Thyroid gland (tissue), 4 donors: ENCODE results near the gene ISOC2.

ENCODE experiments used
- POLR2A ChIP-seq, 2 donors: fragments of 450-650 bp; IDR thresholded peaks; one replicate each; pipeline ENCODE4 v1.6.1; 2017; ENCODE audit warnings: antibody characterized with exemption in 2 of 2, mild to moderate bottlenecking in 2 of 2, moderate library complexity in 1 of 2
- TF ChIP-seq, protein P1 (sequence below), 6 experiments: fragments of 200-600 bp in 3 of 6; fragments of 450-650 bp in 3 of 6; sonication (generic) in 3 of 6; IDR thresholded peaks; one replicate each; pipeline ENCODE4 v1.5.1; 2016 to 2019; ENCODE audit warnings: antibody characterized with exemption in 6 of 6, mild to moderate bottlenecking in 2 of 6, inconsistent platforms in 1 of 6, moderate library complexity in 1 of 6

DNA sequence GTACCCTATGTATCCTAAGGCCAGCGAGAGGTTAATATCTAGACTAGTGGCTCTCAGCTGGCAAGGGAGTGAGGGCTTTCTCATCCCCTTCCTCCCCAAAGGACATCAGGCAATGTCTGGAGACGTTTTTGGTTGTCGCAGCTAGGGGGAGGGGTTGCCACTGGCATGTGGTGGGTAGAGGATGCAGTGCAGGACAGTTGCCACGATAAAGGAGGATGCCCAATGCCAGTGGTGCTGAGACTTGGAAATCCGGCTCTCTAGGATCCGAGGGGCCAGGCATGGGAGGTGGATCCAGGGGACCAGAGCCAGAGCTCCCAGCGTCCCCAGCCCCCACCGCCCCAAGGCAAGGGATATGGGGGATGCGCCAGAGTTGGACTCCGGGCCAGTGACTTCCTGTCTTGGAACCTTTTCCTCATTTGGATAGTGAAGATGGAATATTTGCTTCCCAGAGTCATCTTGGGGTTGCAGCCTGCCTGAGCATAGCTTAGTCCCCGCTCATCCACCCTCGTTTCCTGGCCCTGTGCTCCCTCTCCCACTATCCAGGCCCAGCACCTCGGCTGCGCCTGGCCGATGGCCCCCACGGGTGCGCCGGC, 31.7 kb upstream of the ISOC2 start:
- TF ChIP-seq, protein P1, sequence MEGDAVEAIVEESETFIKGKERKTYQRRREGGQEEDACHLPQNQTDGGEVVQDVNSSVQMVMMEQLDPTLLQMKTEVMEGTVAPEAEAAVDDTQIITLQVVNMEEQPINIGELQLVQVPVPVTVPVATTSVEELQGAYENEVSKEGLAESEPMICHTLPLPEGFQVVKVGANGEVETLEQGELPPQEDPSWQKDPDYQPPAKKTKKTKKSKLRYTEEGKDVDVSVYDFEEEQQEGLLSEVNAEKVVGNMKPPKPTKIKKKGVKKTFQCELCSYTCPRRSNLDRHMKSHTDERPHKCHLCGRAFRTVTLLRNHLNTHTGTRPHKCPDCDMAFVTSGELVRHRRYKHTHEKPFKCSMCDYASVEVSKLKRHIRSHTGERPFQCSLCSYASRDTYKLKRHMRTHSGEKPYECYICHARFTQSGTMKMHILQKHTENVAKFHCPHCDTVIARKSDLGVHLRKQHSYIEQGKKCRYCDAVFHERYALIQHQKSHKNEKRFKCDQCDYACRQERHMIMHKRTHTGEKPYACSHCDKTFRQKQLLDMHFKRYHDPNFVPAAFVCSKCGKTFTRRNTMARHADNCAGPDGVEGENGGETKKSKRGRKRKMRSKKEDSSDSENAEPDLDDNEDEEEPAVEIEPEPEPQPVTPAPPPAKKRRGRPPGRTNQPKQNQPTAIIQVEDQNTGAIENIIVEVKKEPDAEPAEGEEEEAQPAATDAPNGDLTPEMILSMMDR (IDR thresholded peaks at IDR 0.05) = no peak
- no peak for TF ChIP-seq POLR2A (IDR thresholded peaks at IDR 0.05)
